SK-N-SH treated with all-trans-retinoic acid at 6 μM for 48 hours (cell line): ENCODE data around the gene RPL21.

ENCODE experiments used
- ARNTL ChIP-seq: fragments of 450-650 bp; formaldehyde crosslinking; IDR thresholded peaks from 2 replicates; pipeline ENCODE4 v1.5.0; 2020; ENCODE audit warnings: low read depth, mild to moderate bottlenecking, moderate library complexity, borderline replicate concordance
- ESRRG ChIP-seq: fragments of 250-450 bp; sonication (Bioruptor Pico); IDR thresholded peaks from 2 replicates; pipeline ENCODE4 v1.6.1; 2021; ENCODE audit warnings: mild to moderate bottlenecking
- ISL1 ChIP-seq: fragments of 250-450 bp; sonication (Bioruptor Pico); IDR thresholded peaks from 2 replicates; pipeline ENCODE4 v2.1.2; 2022; ENCODE audit warnings: mild to moderate bottlenecking, moderate library complexity
- RARB ChIP-seq: fragments of 250-450 bp; sonication (Bioruptor Pico); IDR thresholded peaks from 2 replicates; pipeline ENCODE4 v1.8.0; 2021; ENCODE audit warnings: mild to moderate bottlenecking, moderate library complexity
- TOX ChIP-seq: fragments of 250-450 bp; sonication (Bioruptor Pico); IDR thresholded peaks from 2 replicates; pipeline ENCODE4 v1.8.0; 2021; ENCODE audit warnings: mild to moderate bottlenecking, moderate library complexity, borderline replicate concordance
- ZC3H10 ChIP-seq: fragments of 250-450 bp; sonication (Bioruptor Pico); IDR thresholded peaks from 2 replicates; pipeline ENCODE4 v1.5.1; 2021; ENCODE audit warnings: mild to moderate bottlenecking, moderate library complexity
- ZFP3 ChIP-seq: fragments of 250-450 bp; sonication (Bioruptor Pico); IDR thresholded peaks from 2 replicates; pipeline ENCODE4 v1.5.0; 2020; ENCODE audit warnings: mild to moderate bottlenecking, moderate library complexity
- ZFP30 ChIP-seq: fragments of 450-650 bp; formaldehyde crosslinking; IDR thresholded peaks from 2 replicates; pipeline ENCODE4 v1.5.0; 2022; ENCODE audit warnings: mild to moderate bottlenecking, moderate library complexity
- ZNF565 ChIP-seq: fragments of 450-650 bp; formaldehyde crosslinking; conservative IDR thresholded peaks from 2 replicates; pipeline ENCODE4 v1.5.0; 2020; ENCODE audit warnings: low read depth, mild to moderate bottlenecking, moderate library complexity
- TF ChIP-seq, protein P1 (sequence below): fragments of 250-450 bp; sonication (Bioruptor Pico); IDR thresholded peaks from 2 replicates; pipeline ENCODE4 v1.5.1; 2020; ENCODE audit warnings: low read depth, mild to moderate bottlenecking, moderate library complexity
- TF ChIP-seq, protein P2 (sequence below): fragments of 250-450 bp; sonication (Bioruptor Pico); IDR thresholded peaks from 2 replicates; pipeline ENCODE4 v1.8.0; 2020; ENCODE audit warnings: mild to moderate bottlenecking, moderate library complexity, borderline replicate concordance
- TF ChIP-seq, protein P3 (sequence below): fragments of 250-450 bp; sonication (Bioruptor Pico); IDR thresholded peaks from 2 replicates; pipeline ENCODE4 v1.8.0; 2021; ENCODE audit warnings: low read depth, mild to moderate bottlenecking, moderate library complexity, borderline replicate concordance
- TF ChIP-seq, protein P4 (sequence below): fragments of 250-450 bp; sonication (Bioruptor Pico); IDR thresholded peaks from 2 replicates; pipeline ENCODE4 v1.5.0; 2020; ENCODE audit warnings: mild to moderate bottlenecking, moderate library complexity
- TF ChIP-seq, protein P5 (sequence below): fragments of 250-450 bp; sonication (Bioruptor Pico); IDR thresholded peaks from 2 replicates; pipeline ENCODE4 v1.5.1; 2021; ENCODE audit warnings: mild to moderate bottlenecking, moderate library complexity

DNA sequence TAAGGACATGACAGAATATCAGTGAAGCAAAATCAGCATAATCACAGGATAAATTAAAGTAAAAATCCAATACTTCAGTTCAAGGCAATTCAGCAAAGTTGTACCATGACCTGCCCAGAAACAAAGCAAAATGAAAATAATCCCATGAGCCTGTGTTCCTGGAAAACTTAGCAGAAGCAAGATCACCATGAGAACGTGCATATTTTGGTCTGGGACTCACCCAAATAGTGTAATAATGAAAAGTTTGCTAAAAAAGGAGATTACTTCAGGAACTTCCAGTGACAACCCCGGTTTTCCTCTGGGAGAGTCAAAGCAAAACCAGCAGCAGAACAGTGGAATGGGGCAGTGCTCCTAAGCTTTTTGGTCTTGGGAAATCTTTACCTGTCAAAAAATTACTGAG lies 14.9 kb upstream of the RPL21 start:
- TF ChIP-seq ZNF565 (CRISPR knock-in tag) (no peak), ESRRG (CRISPR knock-in tag) (no peak), ZFP30 (CRISPR knock-in tag) (no peak), RARB (no peak), ARNTL (CRISPR knock-in tag) (no peak), ISL1 (no peak), ZC3H10 (CRISPR knock-in tag) (no peak), ZFP3 (CRISPR knock-in tag) (no peak), TOX (CRISPR knock-in tag) (no peak)
- TF ChIP-seq, protein P1, sequence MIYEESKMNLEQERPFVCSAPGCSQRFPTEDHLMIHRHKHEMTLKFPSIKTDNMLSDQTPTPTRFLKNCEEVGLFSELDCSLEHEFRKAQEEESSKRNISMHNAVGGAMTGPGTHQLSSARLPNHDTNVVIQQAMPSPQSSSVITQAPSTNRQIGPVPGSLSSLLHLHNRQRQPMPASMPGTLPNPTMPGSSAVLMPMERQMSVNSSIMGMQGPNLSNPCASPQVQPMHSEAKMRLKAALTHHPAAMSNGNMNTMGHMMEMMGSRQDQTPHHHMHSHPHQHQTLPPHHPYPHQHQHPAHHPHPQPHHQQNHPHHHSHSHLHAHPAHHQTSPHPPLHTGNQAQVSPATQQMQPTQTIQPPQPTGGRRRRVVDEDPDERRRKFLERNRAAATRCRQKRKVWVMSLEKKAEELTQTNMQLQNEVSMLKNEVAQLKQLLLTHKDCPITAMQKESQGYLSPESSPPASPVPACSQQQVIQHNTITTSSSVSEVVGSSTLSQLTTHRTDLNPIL (CRISPR knock-in tag) = no peak
- TF ChIP-seq, protein P2, sequence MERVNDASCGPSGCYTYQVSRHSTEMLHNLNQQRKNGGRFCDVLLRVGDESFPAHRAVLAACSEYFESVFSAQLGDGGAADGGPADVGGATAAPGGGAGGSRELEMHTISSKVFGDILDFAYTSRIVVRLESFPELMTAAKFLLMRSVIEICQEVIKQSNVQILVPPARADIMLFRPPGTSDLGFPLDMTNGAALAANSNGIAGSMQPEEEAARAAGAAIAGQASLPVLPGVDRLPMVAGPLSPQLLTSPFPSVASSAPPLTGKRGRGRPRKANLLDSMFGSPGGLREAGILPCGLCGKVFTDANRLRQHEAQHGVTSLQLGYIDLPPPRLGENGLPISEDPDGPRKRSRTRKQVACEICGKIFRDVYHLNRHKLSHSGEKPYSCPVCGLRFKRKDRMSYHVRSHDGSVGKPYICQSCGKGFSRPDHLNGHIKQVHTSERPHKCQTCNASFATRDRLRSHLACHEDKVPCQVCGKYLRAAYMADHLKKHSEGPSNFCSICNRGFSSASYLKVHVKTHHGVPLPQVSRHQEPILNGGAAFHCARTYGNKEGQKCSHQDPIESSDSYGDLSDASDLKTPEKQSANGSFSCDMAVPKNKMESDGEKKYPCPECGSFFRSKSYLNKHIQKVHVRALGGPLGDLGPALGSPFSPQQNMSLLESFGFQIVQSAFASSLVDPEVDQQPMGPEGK = no peak
- TF ChIP-seq, protein P3, sequence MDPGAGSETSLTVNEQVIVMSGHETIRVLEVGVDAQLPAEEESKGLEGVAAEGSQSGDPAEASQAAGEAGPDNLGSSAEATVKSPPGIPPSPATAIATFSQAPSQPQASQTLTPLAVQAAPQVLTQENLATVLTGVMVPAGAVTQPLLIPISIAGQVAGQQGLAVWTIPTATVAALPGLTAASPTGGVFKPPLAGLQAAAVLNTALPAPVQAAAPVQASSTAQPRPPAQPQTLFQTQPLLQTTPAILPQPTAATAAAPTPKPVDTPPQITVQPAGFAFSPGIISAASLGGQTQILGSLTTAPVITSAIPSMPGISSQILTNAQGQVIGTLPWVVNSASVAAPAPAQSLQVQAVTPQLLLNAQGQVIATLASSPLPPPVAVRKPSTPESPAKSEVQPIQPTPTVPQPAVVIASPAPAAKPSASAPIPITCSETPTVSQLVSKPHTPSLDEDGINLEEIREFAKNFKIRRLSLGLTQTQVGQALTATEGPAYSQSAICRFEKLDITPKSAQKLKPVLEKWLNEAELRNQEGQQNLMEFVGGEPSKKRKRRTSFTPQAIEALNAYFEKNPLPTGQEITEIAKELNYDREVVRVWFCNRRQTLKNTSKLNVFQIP (CRISPR knock-in tag) = no peak
- TF ChIP-seq, protein P4, sequence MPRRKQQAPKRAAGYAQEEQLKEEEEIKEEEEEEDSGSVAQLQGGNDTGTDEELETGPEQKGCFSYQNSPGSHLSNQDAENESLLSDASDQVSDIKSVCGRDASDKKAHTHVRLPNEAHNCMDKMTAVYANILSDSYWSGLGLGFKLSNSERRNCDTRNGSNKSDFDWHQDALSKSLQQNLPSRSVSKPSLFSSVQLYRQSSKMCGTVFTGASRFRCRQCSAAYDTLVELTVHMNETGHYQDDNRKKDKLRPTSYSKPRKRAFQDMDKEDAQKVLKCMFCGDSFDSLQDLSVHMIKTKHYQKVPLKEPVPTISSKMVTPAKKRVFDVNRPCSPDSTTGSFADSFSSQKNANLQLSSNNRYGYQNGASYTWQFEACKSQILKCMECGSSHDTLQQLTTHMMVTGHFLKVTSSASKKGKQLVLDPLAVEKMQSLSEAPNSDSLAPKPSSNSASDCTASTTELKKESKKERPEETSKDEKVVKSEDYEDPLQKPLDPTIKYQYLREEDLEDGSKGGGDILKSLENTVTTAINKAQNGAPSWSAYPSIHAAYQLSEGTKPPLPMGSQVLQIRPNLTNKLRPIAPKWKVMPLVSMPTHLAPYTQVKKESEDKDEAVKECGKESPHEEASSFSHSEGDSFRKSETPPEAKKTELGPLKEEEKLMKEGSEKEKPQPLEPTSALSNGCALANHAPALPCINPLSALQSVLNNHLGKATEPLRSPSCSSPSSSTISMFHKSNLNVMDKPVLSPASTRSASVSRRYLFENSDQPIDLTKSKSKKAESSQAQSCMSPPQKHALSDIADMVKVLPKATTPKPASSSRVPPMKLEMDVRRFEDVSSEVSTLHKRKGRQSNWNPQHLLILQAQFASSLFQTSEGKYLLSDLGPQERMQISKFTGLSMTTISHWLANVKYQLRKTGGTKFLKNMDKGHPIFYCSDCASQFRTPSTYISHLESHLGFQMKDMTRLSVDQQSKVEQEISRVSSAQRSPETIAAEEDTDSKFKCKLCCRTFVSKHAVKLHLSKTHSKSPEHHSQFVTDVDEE (CRISPR knock-in tag) = no peak
- TF ChIP-seq, protein P5, sequence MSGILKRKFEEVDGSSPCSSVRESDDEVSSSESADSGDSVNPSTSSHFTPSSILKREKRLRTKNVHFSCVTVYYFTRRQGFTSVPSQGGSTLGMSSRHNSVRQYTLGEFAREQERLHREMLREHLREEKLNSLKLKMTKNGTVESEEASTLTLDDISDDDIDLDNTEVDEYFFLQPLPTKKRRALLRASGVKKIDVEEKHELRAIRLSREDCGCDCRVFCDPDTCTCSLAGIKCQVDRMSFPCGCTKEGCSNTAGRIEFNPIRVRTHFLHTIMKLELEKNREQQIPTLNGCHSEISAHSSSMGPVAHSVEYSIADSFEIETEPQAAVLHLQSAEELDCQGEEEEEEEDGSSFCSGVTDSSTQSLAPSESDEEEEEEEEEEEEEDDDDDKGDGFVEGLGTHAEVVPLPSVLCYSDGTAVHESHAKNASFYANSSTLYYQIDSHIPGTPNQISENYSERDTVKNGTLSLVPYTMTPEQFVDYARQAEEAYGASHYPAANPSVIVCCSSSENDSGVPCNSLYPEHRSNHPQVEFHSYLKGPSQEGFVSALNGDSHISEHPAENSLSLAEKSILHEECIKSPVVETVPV (CRISPR knock-in tag) = no peak
